ENCODE results near the gene FNDC3B. TPM values are rescaled to one million over a fixed set of nuclear protein-coding genes. Genes with fewer than 3 reads are reported as not detected.

Gene FNDC3B
- total RNA-seq, 2 experiments from 2014 or later, result 11.5 to 12.3 TPM

DNA sequence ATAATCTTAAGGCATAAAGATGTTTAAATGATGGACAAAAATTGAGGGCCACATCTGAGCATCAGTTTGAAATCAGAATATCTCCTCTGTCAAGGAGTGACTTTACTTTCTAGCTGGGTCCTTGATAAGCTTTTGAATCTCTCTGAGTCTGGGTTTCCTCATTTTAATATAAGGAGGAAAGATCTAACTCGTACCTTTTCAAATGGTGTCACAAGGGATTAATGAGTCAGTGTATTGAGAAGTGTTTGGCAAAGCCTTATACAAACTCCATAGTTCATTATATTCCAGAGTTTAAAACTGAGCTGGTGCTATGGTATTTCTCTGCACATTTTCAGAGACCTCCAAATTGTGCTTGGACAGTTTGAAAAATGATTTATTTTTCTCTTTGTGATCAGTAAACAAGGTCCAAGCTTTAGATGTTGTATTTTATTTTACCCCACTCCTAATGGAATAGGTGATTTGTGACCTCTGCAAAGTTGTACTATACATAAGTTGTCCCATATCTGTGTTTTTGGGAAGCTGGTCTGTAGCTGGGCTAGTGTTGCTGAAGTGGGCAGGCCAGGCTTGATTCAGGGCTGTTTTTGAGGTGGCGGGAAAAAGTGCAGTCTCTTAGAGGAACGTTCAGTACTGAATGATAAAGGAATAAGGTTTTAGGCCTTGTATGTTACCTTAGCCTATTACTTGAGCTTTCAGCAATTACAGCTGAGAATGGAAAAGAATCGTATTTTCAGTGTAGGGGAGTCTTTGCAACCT lies 5.6 kb downstream of the FNDC3B start:
- no peaks in the 10 kb centered on the region for H3K27me3 Mint-ChIP-seq (ENCODE audit: low read depth)
- DNase-seq (no peak), ATAC-seq (no peak)
- H3K4me3 Mint-ChIP-seq, result no peak overlapping the region
- H3K36me3 Mint-ChIP-seq (ENCODE audit: low read depth), result peaks cover 3% of the 10 kb centered on the region
- peaks cover 11% of the 10 kb centered on the region for H3K4me1 Mint-ChIP-seq (ENCODE audit: low read depth)
- POLR2A ChIA-PET, result no interaction called here
- no peaks in the 10 kb centered on the region for H3K9me3 Mint-ChIP-seq (ENCODE audit: insufficient read depth)
- H3K27ac Mint-ChIP-seq, result no peak overlapping the region
- CTCF ChIA-PET, result interaction anchor here (0.7 to 3.3 kb wide), 7 partner anchors 9 to 416 kb away, joined by 3 to 10 read pairs (median 4); no protein-coding TSS in a partner anchor

DNA sequence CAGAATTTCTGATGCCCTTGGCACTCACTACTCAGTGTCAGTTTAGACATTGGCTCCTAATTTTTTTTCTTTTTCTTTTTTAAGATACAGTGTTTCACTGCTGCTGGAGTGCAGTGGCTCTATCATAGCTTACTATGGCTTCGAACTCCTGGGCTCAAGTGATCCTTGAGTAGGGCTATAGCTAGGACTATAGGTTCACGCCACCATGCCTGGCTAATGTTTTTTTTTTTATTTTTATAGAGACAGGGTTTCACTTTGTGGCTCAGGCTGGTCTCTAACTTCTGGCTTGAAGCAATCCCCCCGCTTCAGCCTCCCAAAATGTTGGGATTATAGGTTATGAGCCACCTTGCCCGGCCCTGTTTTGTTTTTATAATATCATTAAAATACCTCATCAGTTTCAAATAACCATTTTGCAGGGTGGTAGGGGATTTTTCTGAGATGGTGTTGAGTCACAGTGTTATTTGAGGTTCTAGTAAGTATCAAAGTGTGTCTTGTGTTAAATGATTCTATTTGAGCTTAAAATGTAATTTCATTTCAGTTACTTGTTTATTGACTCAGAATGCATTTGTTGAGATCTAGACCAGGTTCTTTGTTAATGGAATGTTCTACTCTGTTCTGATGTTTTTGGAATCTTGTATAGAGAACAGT lies 7.0 kb downstream of the FNDC3B start:
- no peak for ATAC-seq
- no peak overlapping the region for H3K27ac Mint-ChIP-seq
- ChIA-PET POLR2A (no interaction called here), CTCF (interaction anchor here (0.7 to 3.3 kb wide), 4 partner anchors 11 to 286 kb away, joined by 3 to 10 read pairs (median 4); no protein-coding TSS in a partner anchor)
- DNase-seq, result no peak
- no peaks in the 10 kb centered on the region for H3K27me3 Mint-ChIP-seq (ENCODE audit: low read depth)
- peaks cover 7% of the 10 kb centered on the region for H3K36me3 Mint-ChIP-seq (ENCODE audit: low read depth)
- H3K9me3 Mint-ChIP-seq (ENCODE audit: insufficient read depth), result no peaks in the 10 kb centered on the region
- H3K4me3 Mint-ChIP-seq, result no peak overlapping the region
- H3K4me1 Mint-ChIP-seq (ENCODE audit: low read depth), result peaks cover 5% of the 10 kb centered on the region

DNA sequence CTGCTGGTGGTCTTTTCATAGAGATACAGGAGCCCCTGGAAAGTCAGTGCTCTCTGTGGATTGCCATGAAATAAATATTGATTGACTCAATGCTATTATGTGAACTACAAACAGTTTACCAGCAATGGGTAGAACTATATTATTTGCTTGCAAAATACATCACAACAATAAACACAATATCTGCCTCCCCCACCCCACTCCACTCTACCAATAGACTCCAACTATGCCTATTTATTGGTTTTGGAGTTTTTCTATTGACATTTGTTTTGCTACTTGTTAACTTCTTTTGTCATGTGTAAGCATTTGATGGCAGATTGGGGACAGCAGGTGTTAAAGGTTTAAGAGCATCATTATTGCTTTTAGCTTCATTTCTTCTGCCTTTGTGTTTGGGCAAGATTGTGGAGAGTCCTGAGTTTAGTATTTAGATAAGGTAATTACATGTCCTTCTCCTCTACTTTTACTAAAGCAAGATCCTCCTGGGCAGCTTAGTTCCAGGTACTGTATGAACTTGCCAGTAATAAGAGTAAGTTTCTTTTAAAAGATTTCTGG lies 8.3 kb downstream of the FNDC3B start:
- CTCF ChIA-PET, result interaction anchor here (0.7 to 1.6 kb wide), 2 partner anchors 12 to 619 kb away, joined by 3 read pairs; no protein-coding TSS in a partner anchor
- POLR2A ChIA-PET, result no interaction called here
- no peak for ATAC-seq

DNA sequence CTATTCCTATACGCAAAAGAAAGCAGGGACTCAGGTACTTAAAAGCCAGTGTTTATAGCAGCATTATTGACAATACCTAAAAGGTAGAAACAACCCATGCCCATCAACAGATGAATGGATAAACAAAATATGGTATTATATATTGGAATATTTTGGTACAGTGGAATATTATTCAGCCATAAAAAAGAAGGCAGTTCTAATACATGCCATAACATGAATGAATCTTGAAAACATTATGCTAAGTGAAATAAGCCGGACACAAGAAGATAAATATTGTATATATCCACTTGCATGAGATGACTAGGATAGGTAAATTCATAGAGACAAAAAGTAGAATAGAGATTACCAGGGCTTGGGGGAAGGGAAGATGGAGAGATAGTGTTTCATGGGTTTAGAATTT lies 9.2 kb downstream of the FNDC3B start:
- peaks cover 9% of the 10 kb centered on the region for H3K36me3 Mint-ChIP-seq (ENCODE audit: low read depth)
- no peaks in the 10 kb centered on the region for H3K27me3 Mint-ChIP-seq (ENCODE audit: low read depth)
- ChIA-PET CTCF (interaction anchor here (1.6 kb wide), 1 partner anchor 13 kb away, joined by 3 read pairs; no protein-coding TSS in a partner anchor), POLR2A (no interaction called here)
- DNase-seq, result no peak
- no peak for ATAC-seq
- H3K9me3 Mint-ChIP-seq (ENCODE audit: insufficient read depth), result no peaks in the 10 kb centered on the region
- no peaks in the 10 kb centered on the region for H3K4me1 Mint-ChIP-seq (ENCODE audit: low read depth)
- no peak overlapping the region for H3K27ac Mint-ChIP-seq
- H3K4me3 Mint-ChIP-seq, result no peak overlapping the region

More for the DNA sequence above, 8.3 kb downstream of the FNDC3B start:
- Mint-ChIP-seq H3K9me3 (ENCODE audit: insufficient read depth) (no peaks in the 10 kb centered on the region), H3K27ac (no peak overlapping the region), H3K36me3 (ENCODE audit: low read depth) (peaks cover 9% of the 10 kb centered on the region), H3K27me3 (ENCODE audit: low read depth) (no peaks in the 10 kb centered on the region), H3K4me1 (ENCODE audit: low read depth) (no peaks in the 10 kb centered on the region), H3K4me3 (no peak overlapping the region)
- DNase-seq, result no peak

DNA sequence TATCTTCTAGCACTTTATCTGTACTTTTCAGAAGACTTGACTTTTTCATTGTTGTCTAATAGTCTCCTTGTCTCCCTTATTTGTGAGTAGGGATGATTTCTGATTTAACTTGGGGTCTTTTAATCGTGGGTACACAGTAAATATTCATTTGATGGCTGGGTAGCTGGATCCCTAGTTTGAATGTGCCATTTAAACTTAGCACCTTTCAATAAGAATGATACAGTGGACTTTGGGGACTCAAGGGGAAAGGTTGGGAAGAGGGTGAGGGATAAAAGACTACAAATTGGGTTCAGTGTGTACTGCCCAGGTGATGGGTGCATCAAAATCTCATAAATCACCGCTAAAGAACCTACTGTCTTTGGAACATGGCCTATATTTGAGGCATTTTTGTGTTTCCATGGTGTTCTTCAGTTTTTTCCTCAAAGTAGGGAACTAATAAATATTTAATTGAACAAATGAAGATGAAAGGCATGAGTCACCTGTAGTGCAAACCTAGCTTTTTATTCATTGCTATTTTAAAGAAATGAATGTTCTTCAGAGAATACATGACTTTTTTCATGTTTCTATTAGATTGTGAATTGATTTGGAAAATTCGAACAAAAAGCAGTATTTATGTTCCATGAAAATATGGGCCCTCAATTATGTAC lies 12.1 kb downstream of the FNDC3B start:
- no peak for DNase-seq
- H3K36me3 Mint-ChIP-seq (ENCODE audit: low read depth), result peaks cover 16% of the 10 kb centered on the region
- no peak overlapping the region for H3K27ac Mint-ChIP-seq
- H3K9me3 Mint-ChIP-seq (ENCODE audit: insufficient read depth), result no peaks in the 10 kb centered on the region
- no peak overlapping the region for H3K4me3 Mint-ChIP-seq
- no peak for ATAC-seq
- ChIA-PET POLR2A (no interaction called here), CTCF (no interaction called here)
- peaks cover 10% of the 10 kb centered on the region for H3K4me1 Mint-ChIP-seq (ENCODE audit: low read depth)
- H3K27me3 Mint-ChIP-seq (ENCODE audit: low read depth), result no peaks in the 10 kb centered on the region

DNA sequence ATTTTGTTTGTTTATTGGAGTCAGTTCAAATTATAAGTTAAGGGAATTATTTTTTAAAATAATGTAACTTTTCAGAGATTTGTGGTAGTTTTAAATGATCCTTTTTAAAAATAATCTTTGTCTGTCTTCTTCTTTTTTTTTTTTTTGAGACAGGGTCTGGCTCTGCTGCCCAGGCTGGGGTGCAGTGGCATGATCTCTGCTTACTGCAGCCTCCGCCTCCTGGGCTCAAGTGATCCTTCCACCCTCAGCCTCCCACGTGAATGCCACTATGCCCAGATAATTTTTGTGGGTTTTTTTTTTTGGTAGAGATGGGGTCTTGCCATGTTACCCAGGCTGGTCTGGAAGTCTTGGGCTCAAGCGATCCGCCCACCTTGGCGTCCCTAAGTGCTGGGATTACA lies 12.6 kb downstream of the FNDC3B start:
- peaks cover 17% of the 10 kb centered on the region for H3K36me3 Mint-ChIP-seq (ENCODE audit: low read depth)
- H3K9me3 Mint-ChIP-seq (ENCODE audit: insufficient read depth), result no peaks in the 10 kb centered on the region
- H3K4me3 Mint-ChIP-seq, result no peak overlapping the region
- peaks cover 11% of the 10 kb centered on the region for H3K4me1 Mint-ChIP-seq (ENCODE audit: low read depth)
- ATAC-seq (no peak), DNase-seq (no peak)
- ChIA-PET CTCF (no interaction called here), POLR2A (no interaction called here)
- H3K27ac Mint-ChIP-seq, result no peak overlapping the region
- no peaks in the 10 kb centered on the region for H3K27me3 Mint-ChIP-seq (ENCODE audit: low read depth)

DNA sequence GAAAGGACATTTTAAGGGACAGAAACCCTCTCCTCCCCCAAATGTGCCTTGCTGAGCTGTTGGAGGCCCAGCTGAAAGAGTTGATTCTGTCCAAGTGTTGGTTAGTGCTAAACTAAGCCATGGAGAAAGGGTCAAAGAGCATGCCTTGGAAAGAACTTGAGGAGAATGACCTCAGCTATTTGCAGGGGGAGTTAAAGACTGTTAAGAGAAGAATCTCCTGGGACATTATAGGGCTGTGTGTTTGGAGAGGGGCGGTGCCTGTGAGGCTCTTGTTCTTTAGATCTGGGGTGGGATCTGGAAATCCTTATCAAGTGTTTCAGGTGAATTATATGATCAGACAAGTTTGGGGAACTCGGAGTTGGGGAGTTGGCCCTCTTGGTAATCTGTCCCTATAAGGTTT lies 13.0 kb downstream of the FNDC3B start:
- no peak for DNase-seq
- CTCF ChIA-PET, result no interaction called here

DNA sequence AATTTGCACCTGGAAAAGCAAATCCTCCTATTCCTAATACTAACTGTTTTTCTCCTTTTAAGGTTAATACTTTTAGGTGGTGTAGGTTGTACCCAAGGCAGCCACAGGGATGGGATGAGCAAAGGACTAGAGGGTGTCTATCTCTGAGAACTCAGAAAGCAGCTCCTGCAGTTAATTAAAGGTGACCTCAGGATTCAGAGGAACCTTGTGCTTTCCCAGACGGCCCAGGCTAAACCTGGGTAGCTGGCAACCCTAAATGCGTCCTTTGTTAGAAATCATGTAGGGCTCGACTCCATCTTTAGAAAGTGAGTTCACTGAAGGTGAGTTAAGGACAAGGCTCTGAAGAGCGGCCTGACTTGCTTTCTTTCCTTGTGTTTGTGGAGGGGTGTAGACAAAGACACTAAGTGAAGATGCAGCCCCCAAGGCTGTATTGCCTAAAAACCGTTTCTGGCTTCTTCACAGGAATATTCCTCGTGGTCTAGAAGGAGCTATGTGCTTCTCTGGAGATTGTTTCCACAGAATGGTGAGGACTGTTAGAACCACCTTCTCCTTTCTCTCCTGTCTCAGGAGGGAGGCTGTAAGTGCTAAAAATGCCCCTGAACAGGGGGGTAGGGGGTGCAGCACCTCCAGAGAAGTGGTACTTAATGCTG lies 14.9 kb downstream of the FNDC3B start:
- H3K27me3 Mint-ChIP-seq (ENCODE audit: low read depth), result no peaks in the 10 kb centered on the region
- ATAC-seq (no peak), DNase-seq (no peak)
- no peak overlapping the region for H3K27ac Mint-ChIP-seq
- H3K36me3 Mint-ChIP-seq (ENCODE audit: low read depth), result peaks cover 17% of the 10 kb centered on the region
- ChIA-PET CTCF (interaction anchor here (0.7 to 1.2 kb wide), 3 partner anchors 9 to 19 kb away, joined by 3 read pairs; no protein-coding TSS in a partner anchor), POLR2A (interaction anchor here (0.6 kb wide), 1 partner anchor 91 kb away, joined by 6 read pairs; no protein-coding TSS in a partner anchor)
- H3K9me3 Mint-ChIP-seq (ENCODE audit: insufficient read depth), result no peaks in the 10 kb centered on the region
- no peak overlapping the region for H3K4me3 Mint-ChIP-seq
- peaks cover 11% of the 10 kb centered on the region for H3K4me1 Mint-ChIP-seq (ENCODE audit: low read depth)

More for the DNA sequence above, 13.0 kb downstream of the FNDC3B start:
- no peak overlapping the region for H3K4me3 Mint-ChIP-seq
- no peak for ATAC-seq
- no peaks in the 10 kb centered on the region for H3K9me3 Mint-ChIP-seq (ENCODE audit: insufficient read depth)
- H3K4me1 Mint-ChIP-seq (ENCODE audit: low read depth), result peaks cover 11% of the 10 kb centered on the region
- POLR2A ChIA-PET, result no interaction called here
- no peaks in the 10 kb centered on the region for H3K27me3 Mint-ChIP-seq (ENCODE audit: low read depth)
- H3K36me3 Mint-ChIP-seq (ENCODE audit: low read depth), result peaks cover 17% of the 10 kb centered on the region
- H3K27ac Mint-ChIP-seq, result no peak overlapping the region

DNA sequence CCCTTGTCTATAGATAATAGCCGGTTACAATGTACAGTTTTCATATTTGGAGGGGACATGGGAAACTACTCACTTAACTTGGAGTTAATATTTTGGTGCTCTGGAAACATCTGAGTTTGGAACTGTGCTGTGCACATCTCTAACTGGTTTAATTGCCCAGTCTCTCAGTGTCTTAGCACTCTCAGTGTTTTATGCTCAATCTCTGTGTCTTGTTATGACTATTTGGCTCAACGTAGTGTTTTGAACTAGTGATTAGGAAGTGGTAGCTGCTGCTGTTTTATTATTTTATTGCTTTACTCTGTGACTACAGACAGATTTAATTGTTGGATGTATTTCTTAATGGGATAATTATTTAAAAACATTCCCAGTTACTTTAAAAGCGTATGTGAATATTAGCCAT lies 17.0 kb downstream of the FNDC3B start:
- Mint-ChIP-seq H3K36me3 (ENCODE audit: low read depth) (peaks cover 10% of the 10 kb centered on the region), H3K27me3 (ENCODE audit: low read depth) (no peaks in the 10 kb centered on the region), H3K9me3 (ENCODE audit: insufficient read depth) (no peaks in the 10 kb centered on the region), H3K27ac (no peak overlapping the region), H3K4me1 (ENCODE audit: low read depth) (peaks cover 11% of the 10 kb centered on the region), H3K4me3 (no peak overlapping the region)
- POLR2A ChIA-PET, result no interaction called here
- no peak for DNase-seq
- CTCF ChIA-PET, result interaction anchor here (0.8 kb wide), 1 partner anchor 86 kb away, joined by 3 read pairs; no protein-coding TSS in a partner anchor
- no peak for ATAC-seq

DNA sequence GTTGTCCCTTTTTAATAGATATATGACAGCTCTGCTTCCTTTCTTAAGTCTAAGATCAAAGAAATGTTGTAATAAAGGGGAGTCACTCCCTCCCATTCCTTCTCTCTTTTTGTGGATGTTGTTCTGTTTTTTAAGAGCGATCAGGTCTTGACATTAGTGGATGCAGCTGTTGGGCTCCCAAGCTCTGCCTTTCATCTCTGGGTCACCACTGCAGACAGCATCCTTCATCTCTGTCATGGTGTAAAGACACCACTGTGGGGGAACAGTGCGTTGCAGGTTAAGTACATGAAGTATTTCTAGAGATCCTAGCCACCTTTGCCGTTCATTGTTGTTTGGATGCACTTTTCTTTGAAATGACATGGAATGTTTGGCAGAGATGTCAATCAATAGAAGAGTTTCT lies 17.7 kb downstream of the FNDC3B start:
- ChIA-PET CTCF (interaction anchor here (0.8 kb wide), 2 partner anchors 10 to 85 kb away, joined by 3 read pairs; no protein-coding TSS in a partner anchor), POLR2A (no interaction called here)
- DNase-seq (no peak), ATAC-seq (no peak)
- Mint-ChIP-seq H3K4me1 (ENCODE audit: low read depth) (peaks cover 18% of the 10 kb centered on the region), H3K27ac (no peak overlapping the region), H3K36me3 (ENCODE audit: low read depth) (peaks cover 10% of the 10 kb centered on the region), H3K9me3 (ENCODE audit: insufficient read depth) (no peaks in the 10 kb centered on the region), H3K4me3 (no peak overlapping the region), H3K27me3 (ENCODE audit: low read depth) (no peaks in the 10 kb centered on the region)

DNA sequence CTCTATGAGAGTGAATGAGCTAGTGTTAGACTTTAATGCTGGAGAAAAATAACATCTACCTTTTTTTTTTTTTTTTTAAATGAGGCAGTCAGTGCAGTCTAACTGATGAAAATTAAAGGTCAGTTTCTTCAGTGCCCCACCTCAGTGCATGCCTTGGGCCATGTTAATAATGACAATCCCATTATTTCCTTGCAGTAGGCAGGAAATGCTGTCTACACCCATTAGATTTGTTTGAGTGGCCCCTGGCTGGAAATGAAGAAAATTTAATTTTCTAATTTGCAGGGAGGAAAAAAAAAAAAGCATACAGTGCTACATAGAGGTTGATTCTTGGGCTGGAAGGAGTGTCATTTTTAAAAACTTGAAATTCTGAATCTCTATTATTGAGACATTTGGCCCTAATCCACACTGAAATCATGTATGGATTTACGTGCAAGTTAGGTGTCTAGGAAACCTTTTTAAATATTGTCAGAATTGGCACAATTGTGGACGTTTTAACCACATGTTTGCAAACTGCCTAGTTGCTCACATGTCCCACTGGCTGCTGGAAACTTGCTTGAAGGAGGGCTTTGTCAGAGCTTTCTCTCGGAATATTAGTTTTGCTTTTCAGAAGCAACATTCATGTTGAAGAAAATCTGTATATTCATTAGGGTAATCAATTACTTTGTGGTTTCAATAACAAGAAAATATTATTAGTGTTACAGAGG lies 18.4 kb downstream of the FNDC3B start:
- DNase-seq (no peak), ATAC-seq (no peak)
- peaks cover 10% of the 10 kb centered on the region for H3K36me3 Mint-ChIP-seq (ENCODE audit: low read depth)
- no peak overlapping the region for H3K27ac Mint-ChIP-seq
- H3K9me3 Mint-ChIP-seq (ENCODE audit: insufficient read depth), result no peaks in the 10 kb centered on the region
- H3K4me3 Mint-ChIP-seq, result no peak overlapping the region
- ChIA-PET CTCF (interaction anchor here (0.8 kb wide), 1 partner anchor 11 kb away, joined by 3 read pairs; no protein-coding TSS in a partner anchor), POLR2A (no interaction called here)
- peaks cover 21% of the 10 kb centered on the region for H3K4me1 Mint-ChIP-seq (ENCODE audit: low read depth)
- H3K27me3 Mint-ChIP-seq (ENCODE audit: low read depth), result no peaks in the 10 kb centered on the region

All from activated CD8-positive, alpha-beta T cell treated with anti-CD3 and anti-CD28 coated beads, Interleukin-2, amount 10 ng/mL, durations not matched to agents 7 days and 5 days (primary cell).